NT2/D1 (cell line): ENCODE results near the gene JAKMIP2.

ENCODE experiments used
- DNase-seq: peaks from one replicate; pipeline ENCODE4 v3.0.0-alpha.2; 2011; ENCODE audit warnings: low read depth, low spot score
- H3K27me3 ChIP-seq: 2 replicates; pipeline ENCODE4 v1.6.0; 2011; ENCODE audit warnings: mild to moderate bottlenecking; ENCODE audit not compliant: insufficient read length, insufficient read depth
- H3K36me3 ChIP-seq: 2 replicates; pipeline ENCODE4 v1.6.1; 2011; ENCODE audit warnings: mild to moderate bottlenecking, low read length, mixed read lengths; ENCODE audit not compliant: insufficient read depth, insufficient read length
- H3K4me1 ChIP-seq: 2 replicates; pipeline ENCODE4 v1.5.1; 2011; ENCODE audit not compliant: insufficient read depth, insufficient read length
- H3K4me3 ChIP-seq: 2 replicates; pipeline ENCODE4 v1.5.1; 2011; ENCODE audit warnings: low read depth; ENCODE audit not compliant: insufficient read length
- H3K9ac ChIP-seq: 2 replicates; pipeline ENCODE4 v1.6.0; 2011; ENCODE audit warnings: low read depth; ENCODE audit not compliant: insufficient read length
- H3K9me3 ChIP-seq: 2 replicates; pipeline ENCODE4 v1.5.1; 2011; ENCODE audit warnings: mild to moderate bottlenecking, low read length; ENCODE audit not compliant: insufficient read depth
- SUZ12 ChIP-seq: IDR thresholded peaks from 2 replicates; pipeline ENCODE4 v1.6.1; 2011; ENCODE audit not compliant: insufficient read length, insufficient read depth; ENCODE audit errors: extremely low read depth
- YY1 ChIP-seq: IDR thresholded peaks from 2 replicates; pipeline ENCODE4 v1.6.1; 2011; ENCODE audit not compliant: insufficient read length, insufficient read depth
- ZNF274 ChIP-seq: IDR thresholded peaks from 2 replicates; pipeline ENCODE4 v1.6.1; 2011; ENCODE audit warnings: mild to moderate bottlenecking, low read depth, low read length

The JAKMIP2 gene

DNA sequence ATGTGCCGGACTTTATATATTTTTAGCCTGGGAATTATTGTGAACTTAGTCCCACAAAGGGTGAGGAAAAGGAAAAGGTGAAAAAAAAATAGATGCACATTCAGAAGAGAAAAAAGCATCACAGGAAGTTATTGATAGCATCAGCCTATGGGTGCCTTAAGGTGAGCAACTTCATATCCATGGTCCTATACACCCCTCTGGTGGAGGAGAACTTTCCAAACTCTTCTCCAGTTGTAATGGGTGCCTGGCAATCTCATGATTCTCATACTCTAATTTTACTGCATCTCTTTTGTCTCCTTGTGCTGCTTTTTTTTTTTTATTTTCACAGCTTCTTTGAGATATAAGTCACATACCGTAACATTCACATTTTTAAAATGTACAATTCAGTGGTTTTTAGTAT, 107.4 kb downstream of the JAKMIP2 start:
- no peak for TF ChIP-seq YY1
- Histone ChIP-seq H3K9ac (no peak overlapping the region), H3K27me3 (no peaks in the 10 kb centered on the region), H3K9me3 (no peaks in the 10 kb centered on the region), H3K36me3 (peaks cover 2% of the 10 kb centered on the region), H3K4me1 (no peaks in the 10 kb centered on the region), H3K4me3 (no peak overlapping the region)
- DNase-seq = no peak

DNA sequence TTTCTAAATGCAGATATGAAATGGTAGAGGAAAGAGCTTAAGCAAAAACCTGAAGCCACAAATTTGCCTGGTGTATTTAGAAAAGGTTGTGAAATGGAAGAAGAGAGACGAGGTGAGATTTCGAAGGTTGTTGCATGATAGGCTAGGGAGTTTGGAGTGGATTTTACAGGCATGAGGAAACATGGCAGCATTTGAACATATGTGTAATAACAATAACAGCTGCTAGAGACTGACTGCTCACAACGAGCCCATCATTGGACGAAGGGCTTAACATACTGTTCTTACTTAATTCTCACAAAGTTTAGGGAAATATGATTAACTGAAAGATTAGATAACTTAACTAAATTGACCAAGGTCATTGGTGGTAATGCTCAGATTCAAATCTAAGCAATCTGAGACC, 108.1 kb downstream of the JAKMIP2 start:
- H3K9ac ChIP-seq = no peak overlapping the region
- DNase-seq = no peak
- H3K36me3 ChIP-seq = peaks cover 2% of the 10 kb centered on the region
- no peaks in the 10 kb centered on the region for H3K27me3 ChIP-seq
- H3K4me1 ChIP-seq = no peaks in the 10 kb centered on the region
- H3K9me3 ChIP-seq = no peaks in the 10 kb centered on the region
- no peak overlapping the region for H3K4me3 ChIP-seq
- TF ChIP-seq ZNF274 (no peak), YY1 (no peak), SUZ12 (no peak)

DNA sequence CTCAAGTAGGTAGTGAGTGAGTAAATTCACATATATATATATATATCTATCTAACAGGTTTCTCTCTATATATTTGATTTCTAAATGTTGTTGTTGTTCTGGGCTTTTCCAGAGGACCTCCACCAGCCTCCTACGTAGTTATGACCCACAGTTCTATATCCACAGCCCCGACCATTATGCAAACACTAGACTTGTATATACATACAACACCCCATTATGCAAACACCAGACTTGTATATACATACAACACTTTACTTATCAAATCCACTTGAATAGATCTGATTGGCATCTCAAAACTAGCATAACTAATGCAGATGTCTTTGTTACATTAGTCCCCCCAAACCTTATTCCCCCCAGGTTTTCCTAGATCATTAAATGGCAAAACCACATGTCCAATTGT, 108.7 kb downstream of the JAKMIP2 start:
- H3K4me1 ChIP-seq = no peaks in the 10 kb centered on the region
- H3K9me3 ChIP-seq = no peaks in the 10 kb centered on the region
- no peak overlapping the region for H3K4me3 ChIP-seq
- H3K36me3 ChIP-seq = peaks cover 2% of the 10 kb centered on the region
- no peak for TF ChIP-seq ZNF274
- no peak for TF ChIP-seq SUZ12
- TF ChIP-seq YY1 = no peak
- no peak overlapping the region for H3K9ac ChIP-seq
- H3K27me3 ChIP-seq = no peaks in the 10 kb centered on the region
- no peak for DNase-seq

DNA sequence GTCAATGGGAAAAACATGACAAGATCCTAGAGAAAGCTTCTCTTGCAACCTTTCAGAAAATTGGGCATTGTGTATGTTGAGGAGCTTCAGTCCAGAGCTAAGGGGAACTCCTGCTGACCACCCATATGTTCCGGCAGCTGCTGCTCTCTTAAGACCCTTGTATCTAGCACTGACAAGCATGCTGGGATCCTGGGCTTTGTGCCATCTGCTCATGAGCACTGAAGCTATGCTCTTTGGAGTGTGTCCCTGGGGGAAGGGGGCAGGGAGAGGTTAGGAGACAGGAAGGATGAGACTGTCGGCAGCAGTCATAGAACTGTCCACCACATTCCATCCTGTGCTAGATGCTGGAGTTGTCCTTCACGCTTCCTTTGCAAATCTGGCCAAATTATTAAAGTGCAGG, 109.3 kb downstream of the JAKMIP2 start:
- TF ChIP-seq ZNF274 (no peak), SUZ12 (no peak), YY1 (no peak)
- H3K9ac ChIP-seq = no peak overlapping the region
- H3K9me3 ChIP-seq = no peaks in the 10 kb centered on the region
- H3K4me3 ChIP-seq = no peak overlapping the region
- H3K27me3 ChIP-seq = no peaks in the 10 kb centered on the region
- peaks cover 2% of the 10 kb centered on the region for H3K36me3 ChIP-seq
- no peaks in the 10 kb centered on the region for H3K4me1 ChIP-seq
- DNase-seq = no peak

DNA sequence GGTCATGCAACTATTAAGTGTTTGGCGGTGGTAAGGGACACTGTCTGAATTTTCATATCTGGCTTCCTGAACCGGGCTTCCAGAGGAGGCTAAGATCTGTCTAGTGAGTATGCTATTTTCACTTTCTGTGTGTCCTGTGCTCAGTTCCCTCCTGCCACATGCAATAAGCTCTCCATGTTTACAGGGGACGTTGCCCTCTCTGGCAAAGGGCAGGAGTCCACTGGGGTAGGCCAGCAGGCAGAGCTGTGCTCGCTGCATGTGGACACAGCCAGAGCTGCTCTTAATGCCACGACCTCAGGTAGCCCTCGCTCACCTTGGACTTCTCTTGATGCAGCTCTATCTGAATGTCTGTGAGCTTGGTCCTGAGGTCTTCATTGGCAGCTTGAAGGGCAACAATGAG, 111.2 kb downstream of the JAKMIP2 start:
- Histone ChIP-seq H3K4me3 (no peak overlapping the region), H3K9me3 (no peaks in the 10 kb centered on the region), H3K4me1 (no peaks in the 10 kb centered on the region), H3K36me3 (peaks cover 2% of the 10 kb centered on the region), H3K9ac (no peak overlapping the region), H3K27me3 (no peaks in the 10 kb centered on the region)
- TF ChIP-seq ZNF274 = no peak
- no peak for TF ChIP-seq YY1
- no peak for TF ChIP-seq SUZ12
- no peak for DNase-seq

DNA sequence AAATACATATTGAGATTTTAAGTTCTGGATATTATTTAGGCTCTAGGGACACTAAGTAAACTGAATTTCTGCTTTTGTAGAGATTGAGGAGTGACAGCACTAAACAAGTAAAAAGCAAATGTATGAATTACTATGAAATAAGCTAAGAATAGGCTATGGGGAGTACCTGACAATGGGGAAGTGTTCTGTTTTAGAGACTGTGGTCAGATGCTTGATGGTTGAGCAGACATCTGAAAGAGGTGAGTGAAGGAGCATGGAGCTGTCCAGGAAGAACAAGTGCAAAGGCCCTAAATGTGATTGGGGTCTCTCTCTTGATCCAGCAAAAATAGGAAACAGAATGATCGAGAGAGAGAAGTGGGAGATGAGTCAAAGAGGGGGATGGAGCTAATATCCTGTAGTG, 111.7 kb downstream of the JAKMIP2 start:
- H3K27me3 ChIP-seq = no peaks in the 10 kb centered on the region
- H3K9me3 ChIP-seq = no peaks in the 10 kb centered on the region
- DNase-seq = no peak
- TF ChIP-seq YY1 = no peak
- TF ChIP-seq ZNF274 = no peak
- TF ChIP-seq SUZ12 = no peak
- no peaks in the 10 kb centered on the region for H3K4me1 ChIP-seq
- H3K4me3 ChIP-seq = no peak overlapping the region
- peaks cover 2% of the 10 kb centered on the region for H3K36me3 ChIP-seq
- H3K9ac ChIP-seq = no peak overlapping the region

DNA sequence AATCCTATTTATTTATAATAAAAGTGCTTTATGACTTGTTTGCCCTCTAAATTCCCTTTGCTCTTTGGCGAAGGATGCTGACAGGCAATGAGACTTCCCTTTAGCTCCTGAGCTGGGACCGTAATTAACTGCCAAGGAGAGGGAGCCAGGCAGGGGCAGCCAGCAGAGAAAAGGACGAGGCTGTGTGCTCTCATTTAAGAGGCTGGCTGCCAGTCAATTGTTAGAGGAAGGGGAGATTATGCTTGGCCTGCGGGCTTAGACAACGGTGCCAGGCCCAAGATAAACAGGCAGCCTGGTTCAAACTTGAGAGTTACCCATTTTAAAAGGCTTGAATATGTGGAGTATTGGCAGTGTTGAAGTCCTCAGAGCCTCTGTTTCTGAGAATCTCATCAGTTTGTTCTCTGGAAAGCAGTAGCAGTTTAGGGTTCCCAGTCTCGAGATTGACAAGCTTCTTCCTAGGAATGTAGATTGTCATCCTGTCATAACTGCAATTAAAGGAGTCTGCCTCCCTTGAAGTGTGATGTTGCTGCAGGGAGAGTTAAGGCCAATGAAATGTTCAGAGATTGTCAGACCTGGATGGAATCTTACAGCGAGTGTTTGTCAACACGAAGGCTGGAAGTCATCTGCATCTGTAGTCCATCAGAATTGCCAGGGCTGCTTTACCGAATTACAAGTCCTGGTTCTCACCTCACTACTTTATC, 113.2 kb downstream of the JAKMIP2 start:
- no peak for DNase-seq
- Histone ChIP-seq H3K27me3 (no peaks in the 10 kb centered on the region), H3K4me3 (no peak overlapping the region), H3K9ac (no peak overlapping the region), H3K36me3 (peaks cover 2% of the 10 kb centered on the region), H3K9me3 (no peaks in the 10 kb centered on the region), H3K4me1 (no peaks in the 10 kb centered on the region)
- TF ChIP-seq YY1 (no peak), SUZ12 (no peak), ZNF274 (no peak)

DNA sequence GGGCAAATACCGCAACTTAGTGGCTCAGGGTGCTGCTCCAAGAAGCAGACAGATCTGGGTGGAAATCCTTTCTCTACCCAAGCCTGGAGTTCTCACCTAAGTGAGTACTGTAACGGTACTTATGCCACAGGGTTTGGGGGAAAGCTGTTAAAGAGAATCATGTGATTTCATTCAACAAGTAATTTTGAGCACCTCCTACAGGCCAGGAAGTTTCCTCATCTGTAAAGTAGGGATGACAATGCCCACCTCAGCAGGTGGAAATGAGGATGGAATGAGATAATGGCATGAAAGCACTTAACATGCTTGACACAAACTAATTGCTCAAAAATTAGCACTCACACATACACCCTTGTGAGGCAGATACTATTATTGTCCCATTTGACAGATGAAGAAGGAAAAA, 114.1 kb downstream of the JAKMIP2 start:
- TF ChIP-seq YY1 (no peak), SUZ12 (no peak), ZNF274 (no peak)
- DNase-seq = no peak
- H3K36me3 ChIP-seq = peaks cover 2% of the 10 kb centered on the region
- no peak overlapping the region for H3K9ac ChIP-seq
- peaks cover 3% of the 10 kb centered on the region; the same call in 1 of the 2 replicates for H3K9me3 ChIP-seq
- H3K4me1 ChIP-seq = no peaks in the 10 kb centered on the region
- no peak overlapping the region for H3K4me3 ChIP-seq
- H3K27me3 ChIP-seq = no peaks in the 10 kb centered on the region
